ENCODE results near the gene NFIL3. TPM values are rescaled to one million over a fixed set of nuclear protein-coding genes. Genes with fewer than 3 reads are reported as not detected.

Gene NFIL3
- total and polyA plus RNA-seq, 2 of the 8 experiments (the other 6 are each of a cell fraction or from before 2014, with no cell fraction given): 3.4 to 13.5 TPM

DNA sequence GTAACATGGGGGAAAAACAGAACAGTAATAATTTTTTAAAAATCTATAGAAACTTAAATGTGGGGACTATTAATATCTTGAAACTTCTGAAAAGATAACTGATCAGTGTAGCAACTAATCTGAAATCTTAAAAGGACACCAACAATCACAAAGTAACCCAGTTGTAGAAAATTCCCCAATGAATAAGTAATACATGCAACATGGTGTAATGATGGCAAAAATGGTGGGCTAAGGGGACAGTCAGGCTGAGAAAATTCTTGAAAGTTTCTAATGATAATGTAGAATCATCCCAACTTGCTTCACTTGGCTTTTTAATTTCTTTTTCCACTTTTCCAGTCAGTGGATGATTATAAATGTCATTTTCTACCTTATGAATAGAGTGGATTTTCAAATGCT, 5.4 kb downstream of the NFIL3 start:
- Histone ChIP-seq H4K91ac (replicated peaks; ENCODE audit: insufficient read length, low read length) (no peak overlapping the region), H3K4me2 (ENCODE audit: insufficient read depth in 1 of 2, low read depth in 2 of 2, low read length in 2 of 2) (no peak overlapping the region), H3K23ac (ENCODE audit: insufficient read length) (no peak overlapping the region), H4K20me1 (replicated peaks in 1 of 2; ENCODE audit: control insufficient read depth in 1 of 2, insufficient read depth in 2 of 2, low read length in 2 of 2) (peaks cover 19 to 22% of the 10 kb centered on the region in 2 experiments), H3K4me3 (ENCODE audit: extremely low read depth in 1 of 4, insufficient read depth in 2 of 4, low read depth in 3 of 4, low read length in 4 of 4) (no peak overlapping the region), H3K9ac (replicated peaks in 1 of 4; ENCODE audit: extremely low read depth in 1 of 4, low read depth in 3 of 4, low read length in 3 of 4) (no peak overlapping the region), H3K79me1 (ENCODE audit: low read depth, low read length) (peaks cover 5% of the 10 kb centered on the region; the same call in 1 of the 2 replicates), H3K79me2 (ENCODE audit: control insufficient read depth in 1 of 2, insufficient read depth in 2 of 2, low read length in 2 of 2) (peaks cover 0 to 72% of the 10 kb centered on the region in 2 experiments; a peak in 3 of 4 replicates), H3K23me2 (ENCODE audit: low read depth, low read length) (peaks cover 8% of the 10 kb centered on the region), H2BK20ac (ENCODE audit: low read length) (no peak overlapping the region), H4K8ac (ENCODE audit: extremely low read depth, insufficient read depth, low read length) (no peak overlapping the region), H2AK5ac (ENCODE audit: low read depth, low read length) (no peak overlapping the region), H3K4me1 (replicated peaks in 1 of 4; ENCODE audit: control insufficient read depth in 3 of 4, insufficient read depth in 4 of 4, low read length in 3 of 4) (peaks cover 2 to 6% (median 3%) of the 10 kb centered on the region in 4 experiments; a peak in 4 of 7 replicates), H3K14ac (ENCODE audit: insufficient read length) (no peak overlapping the region), H2AFZ (ENCODE audit: low read length) (no peak overlapping the region), H2BK12ac (ENCODE audit: low read depth, low read length) (no peak overlapping the region), H2BK5ac (ENCODE audit: low read depth, low read length) (no peak overlapping the region), H2BK120ac (replicated peaks; ENCODE audit: low read depth, low read length) (no peak overlapping the region), H3K18ac (ENCODE audit: extremely low read depth, low read length) (no peak overlapping the region), H3K27ac (ENCODE audit: low read depth, low read length) (no peak overlapping the region), H3K9me3 (ENCODE audit: insufficient read depth in 2 of 2, low read depth in 1 of 2, low read length in 1 of 2) (no peaks in the 10 kb centered on the region), H2BK15ac (ENCODE audit: low read length) (no peak overlapping the region), H3K56ac (replicated peaks; ENCODE audit: insufficient read length, low read depth, low read length) (no peak overlapping the region), H4K5ac (ENCODE audit: insufficient read length, low read depth, low read length) (no peak overlapping the region), H3K36me3 (ENCODE audit: control insufficient read depth in 2 of 4, insufficient read depth in 4 of 4, low read length in 3 of 4) (no peaks in the 10 kb centered on the region), H3K4ac (replicated peaks; ENCODE audit: insufficient read length, low read depth, low read length) (no peak overlapping the region), H3K27me3 (replicated peaks in 1 of 4; ENCODE audit: control insufficient read depth in 3 of 4, extremely low read depth in 1 of 4, insufficient read depth in 3 of 4, low read length in 3 of 4) (peaks cover 0 to 28% (median 14%) of the 10 kb centered on the region in 4 experiments; a peak in 5 of 7 replicates)
- FAIRE-seq: no peak
- DNase-seq (ENCODE audit: low read depth in 1 of 2, low spot score in 2 of 2): no peak
- ChIA-PET POLR2A (ENCODE audit: partially characterized antibody) (no interaction called here), CTCF (ENCODE audit: partially characterized antibody) (interaction anchor here (0.8 kb wide), 1 partner anchor 9 kb away, joined by 3 read pairs; no protein-coding TSS in a partner anchor)
- TF ChIP-seq, protein P1, sequence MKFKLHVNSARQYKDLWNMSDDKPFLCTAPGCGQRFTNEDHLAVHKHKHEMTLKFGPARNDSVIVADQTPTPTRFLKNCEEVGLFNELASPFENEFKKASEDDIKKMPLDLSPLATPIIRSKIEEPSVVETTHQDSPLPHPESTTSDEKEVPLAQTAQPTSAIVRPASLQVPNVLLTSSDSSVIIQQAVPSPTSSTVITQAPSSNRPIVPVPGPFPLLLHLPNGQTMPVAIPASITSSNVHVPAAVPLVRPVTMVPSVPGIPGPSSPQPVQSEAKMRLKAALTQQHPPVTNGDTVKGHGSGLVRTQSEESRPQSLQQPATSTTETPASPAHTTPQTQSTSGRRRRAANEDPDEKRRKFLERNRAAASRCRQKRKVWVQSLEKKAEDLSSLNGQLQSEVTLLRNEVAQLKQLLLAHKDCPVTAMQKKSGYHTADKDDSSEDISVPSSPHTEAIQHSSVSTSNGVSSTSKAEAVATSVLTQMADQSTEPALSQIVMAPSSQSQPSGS (IDR thresholded peaks at IDR 0.05; ENCODE audit: low read length): no peak
- TF ChIP-seq HDAC2 (IDR thresholded peaks at IDR 0.05; ENCODE audit: borderline replicate concordance in 1 of 2, low read depth in 2 of 2, low read length in 2 of 2): no peak
- no peak for TF ChIP-seq BACH1 (IDR thresholded peaks at IDR 0.05; ENCODE audit: low read length)
- no peak for TF ChIP-seq MAFK (IDR thresholded peaks at IDR 0.05; ENCODE audit: low read depth, low read length)
- no peak for TF ChIP-seq TAF7 (optimal IDR thresholded peaks at IDR 0.05; ENCODE audit: borderline replicate concordance, low read depth, low read length)
- no peak for TF ChIP-seq SP2 (IDR thresholded peaks at IDR 0.05; ENCODE audit: low read length)
- TF ChIP-seq CEBPB (IDR thresholded peaks at IDR 0.05; ENCODE audit: low read depth, low read length): no peak

Data from H1 (cell line).